GM21723 (cell line): Measurements from ENCODE around the gene DHPS.
"Not testable (repeated sequence)": the region's sequence is repeated elsewhere in the genome, so short reads cannot be mapped to it uniquely, and the experiment has no call there.

Experiments
- ATAC-seq: cut with Tn5 transposase; IDR thresholded peaks from one replicate; pipeline ENCODE4 v1.9.1; 2021; ENCODE audit warnings: mild to moderate bottlenecking, moderate library complexity; ENCODE audit not compliant: unreplicated experiment

Gene DHPS

GRCh38 chr19:12681074-12681987 is at the start of gene DHPS:
Gene DHPS, minus strand, starts transcription at chr19:12681880. Its CDS starts 114 bp downstream, at chr19:12681766.
- peak; percentile 71 for ATAC-seq

GRCh38 chr19:12731337-12731736 is 49.7 kb upstream of the DHPS start:
- ATAC-seq = no peak

DNA sequence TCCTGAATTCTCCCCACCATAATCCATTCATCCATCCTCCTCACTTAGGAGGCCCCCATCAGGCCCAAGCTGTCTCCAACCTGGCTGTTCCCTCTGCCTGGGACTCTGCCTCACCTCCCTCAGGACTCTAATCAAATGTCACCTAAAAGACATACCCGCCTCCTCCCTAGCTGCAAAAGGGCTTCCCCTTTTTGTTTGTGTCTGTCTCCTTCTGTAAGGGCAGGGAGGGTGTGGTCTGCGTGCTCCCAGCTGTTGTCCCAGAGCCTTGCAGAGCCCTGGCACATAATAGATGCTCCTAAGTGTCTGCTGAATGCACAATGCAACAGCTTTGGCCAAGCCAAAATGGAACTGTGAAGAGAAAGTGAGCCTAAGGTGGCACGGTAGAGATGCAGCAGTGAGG is 48.4 kb upstream of the DHPS start:
- ATAC-seq = no peak

DNA sequence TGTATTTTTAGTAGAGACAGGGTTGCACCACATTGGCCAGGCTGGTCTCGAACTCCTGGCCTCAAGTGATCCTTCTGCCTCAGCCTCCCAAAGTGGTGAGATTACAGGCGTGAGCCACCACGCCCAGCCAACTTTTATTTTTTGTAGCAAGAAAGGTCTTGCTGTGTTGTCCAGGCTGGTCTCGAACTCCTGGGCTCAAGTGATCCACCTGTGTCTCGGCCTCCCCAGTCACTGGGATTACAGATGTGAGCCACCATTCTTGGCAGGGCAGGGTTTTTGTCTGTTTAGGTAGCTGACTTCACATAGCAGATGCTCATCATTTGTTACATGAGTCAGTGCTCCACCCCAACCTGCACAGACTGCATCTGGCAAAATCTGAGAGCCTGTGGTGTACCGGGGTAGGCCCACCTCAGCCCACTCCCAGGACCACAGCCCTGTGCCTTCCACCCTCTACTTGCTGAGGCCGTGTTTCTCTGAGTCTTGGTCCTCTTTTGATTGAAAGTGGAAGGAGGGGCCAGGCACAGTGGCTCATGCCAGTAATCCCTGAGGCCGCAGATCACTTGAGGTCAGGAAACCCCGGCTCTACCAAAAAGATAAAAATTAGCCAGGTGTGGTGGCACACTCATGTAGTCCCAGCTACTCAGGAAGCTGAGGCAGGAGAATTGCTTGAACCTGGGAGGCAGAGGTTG is 46.2 kb upstream of the DHPS start:
- ATAC-seq = no peak

GRCh38 chr19:12726988-12727316 is 45.3 kb upstream of the DHPS start:
- no peak for ATAC-seq

DNA sequence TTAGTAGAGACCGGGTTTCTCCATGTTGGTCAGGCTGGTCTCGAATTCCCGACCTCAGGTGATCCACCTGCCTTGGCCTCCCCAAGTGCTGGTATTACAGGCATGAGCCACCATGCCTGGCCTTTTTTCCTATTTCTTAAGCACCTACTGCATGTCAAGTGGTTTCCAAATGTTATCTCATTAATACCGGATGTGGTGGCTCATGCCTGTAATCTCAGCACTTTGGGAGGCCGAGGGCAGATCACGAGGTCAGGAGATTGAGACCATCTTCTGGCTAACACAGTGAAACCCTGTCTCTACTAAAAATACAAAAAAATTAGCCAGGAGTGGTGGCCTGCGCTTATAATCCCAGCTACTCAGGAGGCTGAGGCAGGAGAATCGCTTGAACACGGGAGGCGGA is 43.9 kb upstream of the DHPS start:
- not testable (repeated sequence) for ATAC-seq

- ATAC-seq = no peak
These were observed 42.2 kb upstream of the DHPS start, which contains the start of gene TNPO2 for GRCh38 chr19:12723641-12724426. Gene TNPO2, minus strand, starts transcription at chr19:12723932. Its CDS starts 2,955 bp downstream, at chr19:12720977.

DNA sequence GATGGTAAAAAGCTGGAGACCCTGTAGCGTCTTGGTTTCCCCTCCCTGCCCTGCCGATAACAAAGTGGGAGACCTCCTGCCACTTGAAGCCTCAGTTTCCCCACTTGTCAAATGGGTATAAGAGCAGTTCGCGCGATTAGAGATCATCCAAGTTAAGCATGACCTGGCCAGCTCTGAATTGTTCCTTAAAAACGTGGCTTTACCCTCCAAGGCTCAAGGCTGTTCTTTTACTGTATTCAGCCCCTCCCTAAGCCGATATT is 41.6 kb upstream of the DHPS start:
- ATAC-seq = no peak

GRCh38 chr19:12722566-12723380 is 41.1 kb upstream of the DHPS start:
- ATAC-seq = peak; percentile 58

DNA sequence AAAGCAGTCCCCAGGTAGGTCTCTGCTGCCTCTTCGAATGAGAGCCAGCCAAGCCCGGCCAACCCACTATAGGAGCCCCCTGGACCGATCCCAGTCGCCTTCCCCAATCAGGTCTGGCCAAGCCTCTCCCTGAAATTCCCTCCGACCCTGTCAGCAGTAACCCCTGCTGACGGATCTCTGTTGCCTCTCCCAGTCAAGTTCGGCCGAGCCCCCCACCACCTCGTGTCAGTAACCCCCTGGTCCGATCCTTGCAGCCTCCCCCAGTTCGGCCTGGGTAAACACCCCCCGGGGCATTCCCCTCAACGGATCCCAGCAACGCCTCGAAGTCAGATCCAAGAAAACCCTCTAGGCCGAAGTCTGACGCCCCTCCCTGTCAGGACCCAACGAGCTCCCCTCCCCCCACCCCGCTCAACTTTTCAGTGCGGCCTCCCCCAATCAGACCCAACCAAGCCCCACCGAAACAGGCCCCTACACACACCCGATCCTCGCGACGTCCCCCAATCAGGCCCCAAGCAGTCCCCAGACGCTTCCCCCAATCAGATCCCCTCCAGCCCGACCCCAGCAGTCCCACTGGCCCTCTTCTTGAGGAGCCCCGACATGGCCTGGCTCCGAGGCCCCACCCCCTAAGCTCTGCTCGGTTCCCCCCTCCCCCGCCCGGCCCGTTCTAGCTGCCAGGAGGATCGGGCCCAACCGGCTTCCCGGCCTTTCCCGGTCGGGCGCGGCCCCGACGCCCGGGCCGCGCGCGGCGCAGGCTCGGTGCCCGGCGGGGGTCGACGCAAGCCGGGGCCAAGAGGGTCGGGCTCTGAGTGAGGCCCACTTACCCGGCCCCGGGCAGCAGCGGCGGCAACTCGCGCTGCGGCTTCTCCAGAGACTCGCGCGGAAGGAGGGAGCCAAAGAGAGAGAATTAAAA is 40.2 kb upstream of the DHPS start:
- ATAC-seq = peak; percentile 8

GRCh38 chr19:12720851-12721655 is 39.4 kb upstream of the DHPS start:
- no peak for ATAC-seq

- ATAC-seq = no peak
These were observed 38.6 kb upstream of the DHPS start for GRCh38 chr19:12720296-12720695.

DNA sequence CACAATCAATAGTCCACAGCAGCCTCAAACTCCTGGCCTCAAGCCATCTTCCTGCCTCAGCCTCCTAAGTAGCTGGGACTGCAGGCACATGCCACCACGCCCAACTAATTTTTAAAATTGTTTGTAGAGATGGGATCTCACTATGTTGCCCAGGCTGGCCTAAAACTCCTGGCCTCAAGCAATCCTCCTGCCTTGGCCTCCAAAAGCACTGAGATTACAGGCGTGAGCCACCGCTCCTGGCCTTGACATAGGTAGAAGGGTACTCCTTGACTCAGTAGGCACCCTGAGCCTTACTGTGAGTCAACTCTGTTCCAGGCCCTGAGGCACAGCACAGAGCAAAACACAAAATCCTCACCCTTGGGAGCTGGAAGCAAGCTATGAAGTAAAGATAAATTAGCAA is 34.2 kb upstream of the DHPS start:
- ATAC-seq = no peak

DNA sequence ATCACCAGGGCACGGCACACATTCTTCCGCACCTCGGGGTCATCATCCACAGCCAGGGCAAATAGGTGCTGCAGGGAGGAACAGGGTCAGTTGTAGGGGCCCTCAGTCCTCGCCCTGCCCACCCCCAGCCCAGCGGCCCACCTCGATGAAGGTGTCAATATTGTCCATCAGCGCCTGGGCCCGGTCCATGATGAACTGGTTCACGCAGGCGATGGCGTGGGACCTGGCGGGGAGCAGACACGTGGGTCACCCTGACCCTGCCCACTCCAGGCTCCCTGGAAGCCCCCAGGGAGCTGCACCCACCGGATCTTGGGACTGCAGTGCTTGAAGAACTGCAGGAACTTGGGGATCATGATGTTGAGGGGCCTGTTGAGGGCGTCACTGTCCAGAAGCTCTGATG is 33.4 kb upstream of the DHPS start:
- ATAC-seq = no peak

DNA sequence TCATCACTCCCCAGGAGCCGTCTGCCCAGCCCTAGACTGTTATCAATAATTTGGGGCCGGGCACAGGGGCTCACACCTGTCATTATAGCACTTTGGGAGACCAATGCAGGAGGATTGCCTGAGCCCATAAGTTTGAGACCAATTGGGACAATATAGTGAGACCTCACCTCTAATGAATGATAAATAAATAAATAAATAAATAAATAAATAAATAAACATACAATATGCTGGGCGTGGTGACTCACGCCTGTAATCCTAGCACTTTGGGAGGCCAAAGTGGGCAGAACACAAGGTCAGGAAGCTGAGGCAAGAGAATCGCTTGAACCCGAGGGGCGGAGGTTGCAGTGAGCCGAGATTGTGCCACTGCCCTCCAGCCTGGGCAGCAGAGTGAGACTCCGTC is 31.6 kb upstream of the DHPS start:
- ATAC-seq = not testable (repeated sequence)

GRCh38 chr19:12712077-12712476 is 30.4 kb upstream of the DHPS start:
- ATAC-seq = not testable (repeated sequence)

DNA sequence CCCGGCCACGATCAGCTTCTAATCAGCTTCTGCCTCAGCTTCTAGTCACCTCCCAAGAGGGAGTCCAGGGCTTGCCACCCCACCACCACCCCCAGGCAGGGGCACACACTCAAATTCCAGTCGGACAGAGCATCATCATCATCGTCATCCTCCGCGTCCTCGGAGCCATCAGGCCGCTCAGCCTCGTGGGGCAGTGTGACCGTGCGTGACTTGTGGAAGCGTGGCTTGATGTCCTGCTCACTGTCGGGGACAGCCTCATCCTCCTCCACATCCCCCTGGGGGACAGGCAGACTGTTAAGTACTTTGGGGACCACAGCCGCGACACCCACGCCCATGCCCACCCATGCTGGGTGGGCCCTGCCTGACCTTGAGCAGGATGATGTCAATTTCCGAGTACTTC is 29.5 kb upstream of the DHPS start:
- no peak for ATAC-seq

- no peak for ATAC-seq
These were observed 27.0 kb upstream of the DHPS start for GRCh38 chr19:12708641-12709040.

DNA sequence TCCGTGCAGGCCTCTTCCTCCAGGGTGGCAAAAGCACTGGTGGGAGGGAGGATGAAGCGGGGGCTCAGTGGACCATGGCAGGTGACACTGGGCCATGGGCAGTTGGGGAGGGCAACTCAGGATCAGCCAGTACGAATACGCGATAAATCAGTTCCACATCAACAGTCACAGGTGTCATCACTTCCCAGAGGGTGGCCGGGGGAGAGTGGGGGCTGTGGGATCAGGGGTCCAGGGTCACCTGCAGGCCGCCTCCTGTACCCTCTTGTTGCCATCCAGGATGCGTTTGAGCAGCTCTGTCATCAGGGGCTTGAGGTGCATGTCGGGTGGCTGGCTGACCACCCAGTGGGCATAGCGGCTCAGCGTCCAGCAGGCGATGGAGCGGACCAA is 24.6 kb upstream of the DHPS start:
- no peak for ATAC-seq
